Endothelial cell of umbilical vein (primary cell): ENCODE results near the gene BRK1. TPM values are rescaled to one million over a fixed set of nuclear protein-coding genes. Genes with fewer than 3 reads are reported as not detected.

ENCODE experiments used
- BruUV-seq: library from RNA; stranded (reverse); fragments of 400-500 nt; replicated peaks from 2 replicates; lab custom pipeline; 2021; lab: Mats Ljungman, UMichigan
- CTCF ChIA-PET: fragments of 300-600, 350-600 bp; sonication (Branson Sonifier 250); formaldehyde crosslinking; loops from one replicate; lab custom pipeline; 2021; ENCODE audit warnings: antibody characterized with exemption, inconsistent platforms; lab: Charles Lee
- POLR2A ChIA-PET: fragments of 300-600, 350-600 bp; sonication (Branson Sonifier 250); formaldehyde crosslinking; loops from one replicate; lab custom pipeline; 2021; ENCODE audit warnings: antibody characterized with exemption, inconsistent platforms; lab: Charles Lee
- DNase-seq: peaks from one replicate; pipeline ENCODE4 v3.0.0-alpha.2; 2011; ENCODE audit warnings: low read depth, low spot score
- FAIRE-seq: peaks from 2 replicates; lab custom pipeline; 2011; peaks lifted over from hg19 to GRCh38; lab: Jason Lieb, UNC
- H2AFZ ChIP-seq: 2 replicates; pipeline ENCODE4 v1.6.0; 2012; ENCODE audit warnings: low read depth, low read length, control low read depth, inconsistent platforms
- H3K27ac ChIP-seq: 2 replicates; pipeline ENCODE4 v1.5.1; 2011; ENCODE audit warnings: low read depth, mild to moderate bottlenecking, control low read depth, low read length, moderate library complexity; ENCODE audit not compliant: insufficient read depth
- H3K27me3 ChIP-seq, 2 experiments: 2 replicates each; pipeline versions ENCODE4 v1.6.0 to v1.6.1; 2011; ENCODE audit warnings: low read length in 2 of 2, mixed read lengths in 1 of 2; ENCODE audit not compliant: control insufficient read depth in 2 of 2, insufficient read depth in 2 of 2
- H3K36me3 ChIP-seq, 2 experiments: 2 replicates in 1 of 2; 3 replicates in 1 of 2; pipeline ENCODE4 v1.5.1; 2011; ENCODE audit warnings: low read length in 2 of 2, mild to moderate bottlenecking in 1 of 2, moderate library complexity in 1 of 2; ENCODE audit not compliant: control insufficient read depth in 2 of 2, insufficient read depth in 2 of 2; ENCODE audit errors: extremely low read depth in 1 of 2
- H3K4me1 ChIP-seq: 3 replicates; pipeline ENCODE4 v1.5.1; 2011; ENCODE audit warnings: mild to moderate bottlenecking, low read length; ENCODE audit not compliant: control insufficient read depth, insufficient read depth; ENCODE audit errors: extremely low read depth
- H3K4me2 ChIP-seq: 2 replicates; pipeline ENCODE4 v1.6.1; 2011; ENCODE audit warnings: low read length, control low read depth, mixed read lengths; ENCODE audit not compliant: insufficient read depth
- H3K4me3 ChIP-seq, 3 experiments: fragments of 200-600 bp in 1 of 3; sonication (generic), shearing (Covaris generic) in 1 of 3; replicated peaks in 1 of 3; 2 replicates each; pipeline ENCODE4 v1.5.1; 2011 to 2016; ENCODE audit warnings: control low read depth in 3 of 3, low read length in 3 of 3, mild to moderate bottlenecking in 2 of 3, inconsistent platforms in 1 of 3, low read depth in 1 of 3, moderate library complexity in 1 of 3; ENCODE audit not compliant: insufficient read depth in 1 of 3
- H3K79me2 ChIP-seq: 2 replicates; pipeline ENCODE4 v1.6.0; 2012; ENCODE audit warnings: low read length, inconsistent platforms; ENCODE audit not compliant: control insufficient read depth, insufficient read depth
- H3K9ac ChIP-seq: replicated peaks from 2 replicates; pipeline ENCODE3; 2011; ENCODE audit warnings: low read length, control low read depth; ENCODE audit not compliant: insufficient read depth; ENCODE audit errors: extremely low read depth
- H3K9me1 ChIP-seq: replicated peaks from 3 replicates; pipeline ENCODE4 v1.6.0; 2011; ENCODE audit warnings: mild to moderate bottlenecking, low read length; ENCODE audit not compliant: control insufficient read depth, insufficient read depth; ENCODE audit errors: extremely low read depth
- H3K9me3 ChIP-seq: replicated peaks from 2 replicates; pipeline ENCODE4 v1.5.1; 2012; ENCODE audit warnings: low read length, inconsistent platforms; ENCODE audit not compliant: control insufficient read depth, insufficient read depth
- H4K20me1 ChIP-seq: replicated peaks from 2 replicates; pipeline ENCODE3; 2011; ENCODE audit warnings: mild to moderate bottlenecking, low read length; ENCODE audit not compliant: control insufficient read depth, insufficient read depth; ENCODE audit errors: extremely low read depth
- EZH2 ChIP-seq: IDR thresholded peaks from 2 replicates; pipeline ENCODE4 v1.6.1; 2012; ENCODE audit warnings: borderline replicate concordance, low read depth, mild to moderate bottlenecking, moderate library complexity, low read length, inconsistent platforms; ENCODE audit not compliant: severe bottlenecking
- FOS ChIP-seq: IDR thresholded peaks from 2 replicates; pipeline ENCODE4 v1.6.1; 2011; ENCODE audit warnings: mild to moderate bottlenecking, low read length, moderate library complexity, borderline replicate concordance; ENCODE audit not compliant: insufficient read depth
- GATA2 ChIP-seq: IDR thresholded peaks from 2 replicates; pipeline ENCODE4 v1.7.0; 2011; ENCODE audit warnings: low read depth, mild to moderate bottlenecking, moderate library complexity, mixed read lengths, low read length; ENCODE audit not compliant: insufficient read length, insufficient read depth
- JUN ChIP-seq: IDR thresholded peaks from 2 replicates; pipeline ENCODE4 v1.6.1; 2011; ENCODE audit warnings: borderline replicate concordance, low read depth; ENCODE audit not compliant: insufficient read length, insufficient read depth
- MYC ChIP-seq: IDR thresholded peaks from one replicate; pipeline ENCODE4 v1.6.1; 2011; ENCODE audit warnings: mild to moderate bottlenecking, low read depth, low read length
- POLR2A ChIP-seq: IDR thresholded peaks from 2 replicates; pipeline ENCODE4 v1.6.1; 2012; ENCODE audit warnings: low read depth, mild to moderate bottlenecking, control low read depth, low read length
- dilution Hi-C: fragments of 300-500 bp; cut with MboI; formaldehyde crosslinking; loops from one replicate; pipeline ENCODE4 v1.15.0; 2019; ENCODE audit warnings: low sequenced_read_pairs; ENCODE audit not compliant: extremely low pct_ligation_motif_present
- intact Hi-C: fragments of 100-400 bp; cut with micrococcal nuclease; formaldehyde crosslinking; loops from one replicate; pipeline ENCODE4 v1.10.0; 2022
- polyA plus RNA-seq, 4 experiments: library from polyadenylated mRNA; depleted of rRNA in 3 of 4; stranded (reverse) in 3 of 4; unstranded in 1 of 4; fragments of >200 nt; gene quantifications; 2 replicates each; pipeline versions ENCODE4 v1.2.1 to v1.2.3, GENCODE V29; 2011 to 2012; ENCODE audit warnings: missing spikeins in 1 of 4
- total RNA-seq: library from RNA; stranded (reverse); gene quantifications from 2 replicates; pipeline ENCODE4 v1.2.3, GENCODE V29; 2021
- TF ChIP-seq, protein P1 (sequence below), 2 donors: IDR thresholded peaks; 1 replicate in 1 of 2; 2 replicates in 1 of 2; pipeline ENCODE4 v1.5.1; 2011; ENCODE audit warnings: low read length in 2 of 2, mild to moderate bottlenecking in 2 of 2, moderate library complexity in 2 of 2, control low read depth in 1 of 2, inconsistent platforms in 1 of 2, low read depth in 1 of 2; ENCODE audit not compliant: insufficient read depth in 1 of 2; ENCODE audit errors: extremely low read depth in 1 of 2
- TF ChIP-seq, protein P2 (sequence below): IDR thresholded peaks from 2 replicates; pipeline ENCODE4 v1.6.1; 2011; ENCODE audit not compliant: insufficient read depth, insufficient read length

The BRK1 gene
- total and polyA plus RNA-seq, 2 donors (not counting 3 experiments of a cell fraction or from before 2014, with no cell fraction given) = 123 to 144 TPM

- H3K79me2 ChIP-seq = peaks cover 26% of the 10 kb centered on the region
- dilution Hi-C loops = no loop called here
- peaks cover 8 to 12% of the 10 kb centered on the region in 2 experiments for H3K36me3 ChIP-seq
These were observed 33.8 kb downstream of the BRK1 start for GRCh38 chr3:10149226-10149625.

DNA sequence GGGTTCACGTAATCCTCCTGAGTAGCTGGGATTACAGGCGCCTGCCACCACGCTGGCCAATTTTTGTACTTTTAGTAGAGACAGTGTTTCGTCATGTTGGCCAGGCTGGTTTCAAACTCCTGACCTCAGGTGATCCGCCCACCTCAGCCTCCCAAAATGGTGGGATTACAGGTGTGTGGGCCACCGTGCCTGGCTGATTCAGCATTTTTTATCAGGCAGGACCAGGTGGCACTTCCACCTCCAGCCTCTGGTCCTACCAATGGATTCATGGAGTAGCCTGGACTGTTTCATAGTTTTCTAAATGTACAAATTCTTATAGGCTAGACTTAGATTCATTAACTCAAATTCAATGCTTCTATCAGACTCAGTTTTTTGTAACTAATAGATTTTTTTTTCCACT lies 35.5 kb downstream of the BRK1 start:
- FAIRE-seq = no peak
- dilution Hi-C loops = no loop called here
- Histone ChIP-seq H3K9ac (no peak overlapping the region), H3K4me3 (no peak overlapping the region), H3K9me1 (no peaks in the 10 kb centered on the region), H3K79me2 (peaks cover 11% of the 10 kb centered on the region), H4K20me1 (peaks cover 2% of the 10 kb centered on the region), H3K27ac (no peak overlapping the region), H3K36me3 (peaks cover 12 to 13% of the 10 kb centered on the region in 2 experiments), H2AFZ (no peak overlapping the region), H3K27me3 (no peaks in the 10 kb centered on the region), H3K4me2 (no peak overlapping the region), H3K4me1 (peaks cover 3% of the 10 kb centered on the region), H3K9me3 (no peaks in the 10 kb centered on the region)
- CTCF ChIA-PET = interaction anchor here (0.9 kb wide), 1 partner anchor 76 kb away, joined by 3 read pairs; no protein-coding TSS in a partner anchor
- DNase-seq = no peak
- BruUV-seq = TSS peak; percentile 7
- intact Hi-C loops = no loop called here
- POLR2A ChIA-PET = no interaction called here
- TF ChIP-seq, protein P1, sequence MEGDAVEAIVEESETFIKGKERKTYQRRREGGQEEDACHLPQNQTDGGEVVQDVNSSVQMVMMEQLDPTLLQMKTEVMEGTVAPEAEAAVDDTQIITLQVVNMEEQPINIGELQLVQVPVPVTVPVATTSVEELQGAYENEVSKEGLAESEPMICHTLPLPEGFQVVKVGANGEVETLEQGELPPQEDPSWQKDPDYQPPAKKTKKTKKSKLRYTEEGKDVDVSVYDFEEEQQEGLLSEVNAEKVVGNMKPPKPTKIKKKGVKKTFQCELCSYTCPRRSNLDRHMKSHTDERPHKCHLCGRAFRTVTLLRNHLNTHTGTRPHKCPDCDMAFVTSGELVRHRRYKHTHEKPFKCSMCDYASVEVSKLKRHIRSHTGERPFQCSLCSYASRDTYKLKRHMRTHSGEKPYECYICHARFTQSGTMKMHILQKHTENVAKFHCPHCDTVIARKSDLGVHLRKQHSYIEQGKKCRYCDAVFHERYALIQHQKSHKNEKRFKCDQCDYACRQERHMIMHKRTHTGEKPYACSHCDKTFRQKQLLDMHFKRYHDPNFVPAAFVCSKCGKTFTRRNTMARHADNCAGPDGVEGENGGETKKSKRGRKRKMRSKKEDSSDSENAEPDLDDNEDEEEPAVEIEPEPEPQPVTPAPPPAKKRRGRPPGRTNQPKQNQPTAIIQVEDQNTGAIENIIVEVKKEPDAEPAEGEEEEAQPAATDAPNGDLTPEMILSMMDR (IDR thresholded peaks at IDR 0.05; ENCODE audit: extremely low read depth in 1 of 2, insufficient read depth in 1 of 2, low read depth in 1 of 2, low read length in 2 of 2) = no peak
- no peak for TF ChIP-seq EZH2
- TF ChIP-seq FOS = no peak
- TF ChIP-seq, protein P2, sequence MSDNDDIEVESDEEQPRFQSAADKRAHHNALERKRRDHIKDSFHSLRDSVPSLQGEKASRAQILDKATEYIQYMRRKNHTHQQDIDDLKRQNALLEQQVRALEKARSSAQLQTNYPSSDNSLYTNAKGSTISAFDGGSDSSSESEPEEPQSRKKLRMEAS = no peak

More at GRCh38 chr3:10149226-10149625, 33.8 kb downstream of the BRK1 start:
- FAIRE-seq (no peak), DNase-seq (no peak)
- intact Hi-C loops = loop anchor here (10.0 kb wide), 1 partner anchor 334 kb away; the partner anchor contains the start of gene TTLL3
- Histone ChIP-seq H3K4me1 (peaks cover 3% of the 10 kb centered on the region), H3K27ac (no peak overlapping the region), H3K4me3 (no peak overlapping the region), H3K4me2 (no peak overlapping the region), H4K20me1 (peaks cover 2% of the 10 kb centered on the region), H3K9me1 (no peaks in the 10 kb centered on the region), H3K9me3 (no peaks in the 10 kb centered on the region), H3K27me3 (no peaks in the 10 kb centered on the region), H2AFZ (no peak overlapping the region), H3K9ac (no peak overlapping the region)
- POLR2A ChIA-PET = no interaction called here
- BruUV-seq = no TSS peak
- CTCF ChIA-PET = no interaction called here
- TF ChIP-seq POLR2A (no peak), JUN (no peak), GATA2 (no peak), EZH2 (no peak), MYC (no peak)
- TF ChIP-seq, protein P1 (IDR thresholded peaks at IDR 0.05; ENCODE audit: extremely low read depth in 1 of 2, insufficient read depth in 1 of 2, low read depth in 1 of 2, low read length in 2 of 2) = no peak
